Stomach (tissue), 4 donors: ENCODE data around the gene EPB41L2.

Source experiments
- EP300 ChIP-seq: sonication (generic); formaldehyde crosslinking; IDR thresholded peaks from one replicate; pipeline ENCODE4 v1.6.1; 2017; ENCODE audit warnings: antibody characterized with exemption
- POLR2A ChIP-seq, 4 donors: fragments of 450-650 bp; IDR thresholded peaks; one replicate each; pipeline ENCODE4 v1.6.1; 2016; ENCODE audit warnings: antibody characterized with exemption in 4 of 4, control low read depth in 2 of 4, mild to moderate bottlenecking in 1 of 4, moderate library complexity in 1 of 4
- POLR2AphosphoS5 ChIP-seq, 3 donors: sonication (generic); formaldehyde crosslinking; IDR thresholded peaks; one replicate each; pipeline ENCODE4 v1.6.1; 2016; ENCODE audit warnings: antibody characterized with exemption in 3 of 3
- TF ChIP-seq, protein P1 (sequence below), 7 experiments: fragments of 450-650 bp in 4 of 7; fragments of 200-600 bp in 3 of 7; sonication (generic) in 3 of 7; IDR thresholded peaks; one replicate each; pipeline ENCODE4 v1.5.1; 2016 to 2019; ENCODE audit warnings: antibody characterized with exemption in 7 of 7, control low read depth in 2 of 7, mild to moderate bottlenecking in 1 of 7

DNA sequence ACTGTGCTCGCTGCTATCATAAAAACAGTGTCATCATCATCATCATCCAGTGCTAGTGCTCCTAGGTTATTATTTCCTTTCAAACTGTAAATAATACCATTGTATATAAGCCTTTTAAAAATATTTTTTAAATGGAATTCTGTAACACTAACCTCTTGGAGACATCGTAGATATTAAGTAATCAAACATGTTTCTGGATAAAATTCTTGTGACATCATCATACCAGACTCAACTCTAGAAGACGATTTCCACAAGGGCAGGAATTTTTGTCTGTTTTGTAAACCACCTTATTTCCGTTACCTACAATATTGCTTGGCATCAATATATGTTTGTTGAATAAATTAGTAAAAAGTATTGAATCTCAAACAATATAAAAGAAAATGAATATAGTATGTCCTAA lies 40.4 kb downstream of the EPB41L2 start:
- TF ChIP-seq, protein P1, sequence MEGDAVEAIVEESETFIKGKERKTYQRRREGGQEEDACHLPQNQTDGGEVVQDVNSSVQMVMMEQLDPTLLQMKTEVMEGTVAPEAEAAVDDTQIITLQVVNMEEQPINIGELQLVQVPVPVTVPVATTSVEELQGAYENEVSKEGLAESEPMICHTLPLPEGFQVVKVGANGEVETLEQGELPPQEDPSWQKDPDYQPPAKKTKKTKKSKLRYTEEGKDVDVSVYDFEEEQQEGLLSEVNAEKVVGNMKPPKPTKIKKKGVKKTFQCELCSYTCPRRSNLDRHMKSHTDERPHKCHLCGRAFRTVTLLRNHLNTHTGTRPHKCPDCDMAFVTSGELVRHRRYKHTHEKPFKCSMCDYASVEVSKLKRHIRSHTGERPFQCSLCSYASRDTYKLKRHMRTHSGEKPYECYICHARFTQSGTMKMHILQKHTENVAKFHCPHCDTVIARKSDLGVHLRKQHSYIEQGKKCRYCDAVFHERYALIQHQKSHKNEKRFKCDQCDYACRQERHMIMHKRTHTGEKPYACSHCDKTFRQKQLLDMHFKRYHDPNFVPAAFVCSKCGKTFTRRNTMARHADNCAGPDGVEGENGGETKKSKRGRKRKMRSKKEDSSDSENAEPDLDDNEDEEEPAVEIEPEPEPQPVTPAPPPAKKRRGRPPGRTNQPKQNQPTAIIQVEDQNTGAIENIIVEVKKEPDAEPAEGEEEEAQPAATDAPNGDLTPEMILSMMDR (IDR thresholded peaks at IDR 0.05), result no peak
- no peak for TF ChIP-seq POLR2A (IDR thresholded peaks at IDR 0.05)
- no peak for TF ChIP-seq EP300
- no peak for TF ChIP-seq POLR2AphosphoS5 (IDR thresholded peaks at IDR 0.05)
